WTC11 (cell line): ENCODE measurements around the gene MKNK2.

ENCODE experiments used
- CBFB ChIP-seq: sonication (generic); formaldehyde crosslinking; IDR thresholded peaks from 2 replicates; pipeline ENCODE4 v1.8.1; 2022; ENCODE audit warnings: mild to moderate bottlenecking, low read depth, missing genetic modification reagents
- ZNF263 ChIP-seq: sonication (generic); formaldehyde crosslinking; IDR thresholded peaks from 2 replicates; pipeline ENCODE4 v1.8.1; 2022; ENCODE audit warnings: low read depth, mild to moderate bottlenecking, moderate library complexity, missing genetic modification reagents
- TF ChIP-seq, protein P1 (sequence below): sonication (generic); formaldehyde crosslinking; conservative IDR thresholded peaks from 2 replicates; pipeline ENCODE4 v1.8.1; 2023; ENCODE audit warnings: mild to moderate bottlenecking, low read depth, missing genetic modification reagents, moderate library complexity
- TF ChIP-seq, protein P2 (sequence below): sonication (generic); formaldehyde crosslinking; IDR thresholded peaks from 2 replicates; pipeline ENCODE4 v1.8.1; 2023; ENCODE audit warnings: mild to moderate bottlenecking, missing genetic modification reagents, borderline replicate concordance
- TF ChIP-seq, protein P3 (sequence below): fragments of 200-600 bp; IDR thresholded peaks from 2 replicates; pipeline ENCODE4 v1.8.0; 2022; ENCODE audit warnings: antibody characterized with exemption
- TF ChIP-seq, protein P4 (sequence below): sonication (generic); formaldehyde crosslinking; conservative IDR thresholded peaks from 2 replicates; pipeline ENCODE4 v1.8.1; 2022; ENCODE audit warnings: mild to moderate bottlenecking, missing genetic modification reagents

DNA sequence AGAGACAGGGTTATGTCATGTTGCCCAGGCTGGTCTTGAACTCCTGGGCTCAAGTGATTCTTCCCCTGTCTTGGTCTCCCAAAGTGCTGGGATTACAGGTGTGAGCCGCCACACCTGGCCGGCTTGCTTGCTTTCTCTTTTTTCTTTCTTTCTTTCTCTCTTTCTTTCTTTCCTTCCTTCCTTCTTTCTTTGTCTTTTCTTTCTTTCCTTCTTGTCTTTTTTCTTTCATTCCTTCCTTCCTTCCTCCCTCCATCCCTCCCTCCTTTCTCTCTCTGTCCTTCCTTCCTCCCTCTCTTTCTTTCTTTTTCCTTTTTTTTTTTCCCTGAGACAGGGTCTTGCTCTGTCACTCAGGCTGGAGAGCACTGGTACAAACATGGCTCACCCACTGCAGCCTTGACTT is 28.8 kb downstream of the MKNK2 start:
- TF ChIP-seq, protein P1, sequence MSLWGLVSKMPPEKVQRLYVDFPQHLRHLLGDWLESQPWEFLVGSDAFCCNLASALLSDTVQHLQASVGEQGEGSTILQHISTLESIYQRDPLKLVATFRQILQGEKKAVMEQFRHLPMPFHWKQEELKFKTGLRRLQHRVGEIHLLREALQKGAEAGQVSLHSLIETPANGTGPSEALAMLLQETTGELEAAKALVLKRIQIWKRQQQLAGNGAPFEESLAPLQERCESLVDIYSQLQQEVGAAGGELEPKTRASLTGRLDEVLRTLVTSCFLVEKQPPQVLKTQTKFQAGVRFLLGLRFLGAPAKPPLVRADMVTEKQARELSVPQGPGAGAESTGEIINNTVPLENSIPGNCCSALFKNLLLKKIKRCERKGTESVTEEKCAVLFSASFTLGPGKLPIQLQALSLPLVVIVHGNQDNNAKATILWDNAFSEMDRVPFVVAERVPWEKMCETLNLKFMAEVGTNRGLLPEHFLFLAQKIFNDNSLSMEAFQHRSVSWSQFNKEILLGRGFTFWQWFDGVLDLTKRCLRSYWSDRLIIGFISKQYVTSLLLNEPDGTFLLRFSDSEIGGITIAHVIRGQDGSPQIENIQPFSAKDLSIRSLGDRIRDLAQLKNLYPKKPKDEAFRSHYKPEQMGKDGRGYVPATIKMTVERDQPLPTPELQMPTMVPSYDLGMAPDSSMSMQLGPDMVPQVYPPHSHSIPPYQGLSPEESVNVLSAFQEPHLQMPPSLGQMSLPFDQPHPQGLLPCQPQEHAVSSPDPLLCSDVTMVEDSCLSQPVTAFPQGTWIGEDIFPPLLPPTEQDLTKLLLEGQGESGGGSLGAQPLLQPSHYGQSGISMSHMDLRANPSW (CRISPR knock-in tag) = no peak
- TF ChIP-seq, protein P2, sequence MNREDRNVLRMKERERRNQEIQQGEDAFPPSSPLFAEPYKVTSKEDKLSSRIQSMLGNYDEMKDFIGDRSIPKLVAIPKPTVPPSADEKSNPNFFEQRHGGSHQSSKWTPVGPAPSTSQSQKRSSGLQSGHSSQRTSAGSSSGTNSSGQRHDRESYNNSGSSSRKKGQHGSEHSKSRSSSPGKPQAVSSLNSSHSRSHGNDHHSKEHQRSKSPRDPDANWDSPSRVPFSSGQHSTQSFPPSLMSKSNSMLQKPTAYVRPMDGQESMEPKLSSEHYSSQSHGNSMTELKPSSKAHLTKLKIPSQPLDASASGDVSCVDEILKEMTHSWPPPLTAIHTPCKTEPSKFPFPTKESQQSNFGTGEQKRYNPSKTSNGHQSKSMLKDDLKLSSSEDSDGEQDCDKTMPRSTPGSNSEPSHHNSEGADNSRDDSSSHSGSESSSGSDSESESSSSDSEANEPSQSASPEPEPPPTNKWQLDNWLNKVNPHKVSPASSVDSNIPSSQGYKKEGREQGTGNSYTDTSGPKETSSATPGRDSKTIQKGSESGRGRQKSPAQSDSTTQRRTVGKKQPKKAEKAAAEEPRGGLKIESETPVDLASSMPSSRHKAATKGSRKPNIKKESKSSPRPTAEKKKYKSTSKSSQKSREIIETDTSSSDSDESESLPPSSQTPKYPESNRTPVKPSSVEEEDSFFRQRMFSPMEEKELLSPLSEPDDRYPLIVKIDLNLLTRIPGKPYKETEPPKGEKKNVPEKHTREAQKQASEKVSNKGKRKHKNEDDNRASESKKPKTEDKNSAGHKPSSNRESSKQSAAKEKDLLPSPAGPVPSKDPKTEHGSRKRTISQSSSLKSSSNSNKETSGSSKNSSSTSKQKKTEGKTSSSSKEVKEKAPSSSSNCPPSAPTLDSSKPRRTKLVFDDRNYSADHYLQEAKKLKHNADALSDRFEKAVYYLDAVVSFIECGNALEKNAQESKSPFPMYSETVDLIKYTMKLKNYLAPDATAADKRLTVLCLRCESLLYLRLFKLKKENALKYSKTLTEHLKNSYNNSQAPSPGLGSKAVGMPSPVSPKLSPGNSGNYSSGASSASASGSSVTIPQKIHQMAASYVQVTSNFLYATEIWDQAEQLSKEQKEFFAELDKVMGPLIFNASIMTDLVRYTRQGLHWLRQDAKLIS (CRISPR knock-in tag) = no peak
- TF ChIP-seq, protein P3, sequence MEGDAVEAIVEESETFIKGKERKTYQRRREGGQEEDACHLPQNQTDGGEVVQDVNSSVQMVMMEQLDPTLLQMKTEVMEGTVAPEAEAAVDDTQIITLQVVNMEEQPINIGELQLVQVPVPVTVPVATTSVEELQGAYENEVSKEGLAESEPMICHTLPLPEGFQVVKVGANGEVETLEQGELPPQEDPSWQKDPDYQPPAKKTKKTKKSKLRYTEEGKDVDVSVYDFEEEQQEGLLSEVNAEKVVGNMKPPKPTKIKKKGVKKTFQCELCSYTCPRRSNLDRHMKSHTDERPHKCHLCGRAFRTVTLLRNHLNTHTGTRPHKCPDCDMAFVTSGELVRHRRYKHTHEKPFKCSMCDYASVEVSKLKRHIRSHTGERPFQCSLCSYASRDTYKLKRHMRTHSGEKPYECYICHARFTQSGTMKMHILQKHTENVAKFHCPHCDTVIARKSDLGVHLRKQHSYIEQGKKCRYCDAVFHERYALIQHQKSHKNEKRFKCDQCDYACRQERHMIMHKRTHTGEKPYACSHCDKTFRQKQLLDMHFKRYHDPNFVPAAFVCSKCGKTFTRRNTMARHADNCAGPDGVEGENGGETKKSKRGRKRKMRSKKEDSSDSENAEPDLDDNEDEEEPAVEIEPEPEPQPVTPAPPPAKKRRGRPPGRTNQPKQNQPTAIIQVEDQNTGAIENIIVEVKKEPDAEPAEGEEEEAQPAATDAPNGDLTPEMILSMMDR = no peak
- TF ChIP-seq ZNF263 (CRISPR knock-in tag) = no peak
- TF ChIP-seq, protein P4, sequence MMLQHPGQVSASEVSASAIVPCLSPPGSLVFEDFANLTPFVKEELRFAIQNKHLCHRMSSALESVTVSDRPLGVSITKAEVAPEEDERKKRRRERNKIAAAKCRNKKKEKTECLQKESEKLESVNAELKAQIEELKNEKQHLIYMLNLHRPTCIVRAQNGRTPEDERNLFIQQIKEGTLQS = no peak
- TF ChIP-seq CBFB (CRISPR knock-in tag) = no peak
